NCI-H345 treated with DMSO at 0.1 percent for 48 hours (cell line): Measurements from ENCODE around the gene RMDN2.
"Not testable (repeated sequence)": the region's sequence is repeated elsewhere in the genome, so short reads cannot be mapped to it uniquely, and the experiment has no call there.

Source experiments
- DNase-seq: peaks from one replicate; lab custom pipeline; 2025; ENCODE audit not compliant: unreplicated experiment; lab: John Stamatoyannopoulos, UW

RMDN2 gene

DNA sequence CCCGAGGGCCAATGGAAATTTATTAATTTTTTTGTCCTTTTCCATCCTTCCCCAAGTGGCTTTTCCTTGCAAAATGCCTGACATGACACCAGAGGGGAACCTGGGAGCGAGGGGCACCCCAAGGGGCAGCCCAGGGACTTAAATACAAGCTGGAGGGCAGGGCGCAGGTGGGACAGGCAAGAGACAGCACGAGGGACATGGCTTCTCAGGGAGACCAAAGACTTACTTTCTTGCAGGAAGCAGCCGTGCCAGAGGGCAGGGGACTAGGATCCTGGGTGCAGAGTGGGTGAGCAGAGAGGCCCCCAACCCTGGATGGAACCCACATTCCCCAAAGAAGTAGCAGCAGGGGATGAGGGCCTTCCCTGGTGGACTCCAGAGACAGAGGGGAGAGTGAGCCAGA, 5.3 kb downstream of the RMDN2 start:
- DNase-seq = not testable (repeated sequence)

DNA sequence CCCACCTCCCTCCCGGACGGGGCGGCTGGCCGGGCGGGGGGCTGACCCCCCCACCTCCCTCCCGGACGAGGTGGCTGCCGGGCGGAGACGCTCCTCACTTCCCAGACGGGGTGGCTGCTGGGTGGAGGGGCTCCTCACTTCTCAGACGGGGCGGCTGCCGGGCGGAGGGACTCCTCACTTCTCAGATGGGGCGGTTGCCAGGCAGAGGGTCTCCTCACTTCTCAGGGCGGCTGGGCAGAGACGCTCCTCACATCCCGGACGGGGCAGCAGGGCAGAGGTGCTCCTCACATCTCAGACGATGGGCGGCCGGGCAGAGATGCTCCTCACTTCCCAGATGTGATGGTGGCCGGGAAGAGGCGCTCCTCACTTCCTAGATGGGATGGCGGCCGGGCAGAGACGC, 7.8 kb downstream of the RMDN2 start:
- not testable (repeated sequence) for DNase-seq

DNA sequence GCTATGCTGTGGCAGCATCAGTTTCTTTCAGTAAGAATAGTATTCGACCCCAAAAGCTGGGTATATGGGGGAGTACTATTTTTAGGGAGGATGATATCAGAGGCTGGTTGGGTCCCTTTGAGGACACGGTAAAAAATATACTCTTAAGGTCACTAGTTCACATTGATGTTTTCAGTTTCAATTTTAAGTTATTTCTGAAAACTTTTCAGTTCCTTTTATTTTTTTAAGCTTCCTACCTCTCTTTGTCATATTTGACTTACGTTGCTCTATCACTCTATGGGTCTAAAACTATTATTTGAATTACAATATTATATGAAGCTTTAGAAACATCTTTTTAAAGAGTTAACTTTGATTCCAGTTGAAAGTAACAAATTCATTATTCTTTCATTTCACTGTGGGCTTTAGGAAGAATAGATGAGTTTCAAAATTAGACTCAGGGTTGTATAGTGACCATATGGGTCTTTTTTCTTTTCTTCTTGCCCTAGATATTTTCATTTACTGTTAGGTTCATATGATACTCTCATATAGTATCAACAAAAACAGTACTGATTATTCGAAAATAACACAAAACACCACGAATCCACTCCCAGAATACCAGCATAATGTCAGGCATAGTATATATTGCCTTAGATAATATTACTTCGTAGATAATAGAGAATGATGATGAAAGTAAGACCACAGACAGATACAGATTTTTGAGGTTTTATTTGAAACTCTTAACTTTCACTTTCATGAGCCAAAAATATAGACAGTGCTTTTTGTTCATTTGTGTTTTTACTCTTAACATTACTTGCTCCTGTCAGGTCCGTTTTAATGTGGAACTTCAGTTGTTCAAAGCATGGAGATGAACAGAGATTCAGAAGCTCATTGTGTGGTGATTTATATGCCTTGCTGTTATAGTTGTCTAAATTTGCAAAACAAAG, 9.8 kb downstream of the RMDN2 start:
- no peak for DNase-seq

DNA sequence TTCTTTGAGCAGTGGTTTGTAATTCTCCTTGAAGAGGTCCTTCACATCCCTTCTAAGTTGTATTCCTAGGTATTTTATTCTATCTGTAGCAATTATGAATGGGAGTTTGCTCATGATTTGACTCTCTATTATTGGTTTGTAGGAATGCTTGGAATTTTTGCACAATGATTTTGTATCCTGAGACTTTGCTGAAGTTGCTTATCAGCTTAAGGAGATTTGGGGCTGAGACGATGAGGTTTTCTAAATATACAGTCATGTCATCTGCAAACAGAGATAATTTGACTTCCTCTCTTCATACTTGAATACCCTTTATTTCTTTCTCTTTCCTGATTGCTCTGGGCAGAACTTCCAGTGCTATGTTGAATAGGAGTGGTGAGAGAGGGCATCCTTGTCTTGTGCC, 12.5 kb downstream of the RMDN2 start:
- DNase-seq = not testable (repeated sequence)

DNA sequence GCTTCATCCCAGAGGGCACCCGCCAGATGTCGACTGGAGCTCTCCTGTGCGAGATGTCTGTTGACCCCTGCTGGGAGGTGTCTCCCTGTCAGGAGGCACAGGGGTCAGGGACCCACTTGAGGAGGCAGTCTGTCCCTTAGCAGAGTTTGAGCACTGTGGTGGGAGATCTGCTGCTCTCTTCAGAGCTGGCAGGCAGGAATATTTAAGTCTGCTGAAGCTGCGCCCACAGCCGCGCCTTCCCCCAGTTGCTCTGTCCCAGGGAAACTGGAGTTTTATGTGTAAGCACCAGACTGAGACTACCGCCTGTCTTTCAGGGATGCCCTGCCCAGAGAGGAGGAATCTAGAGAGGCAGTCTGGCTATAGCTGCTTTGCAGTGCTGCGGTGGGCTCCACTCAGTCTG, 16.2 kb downstream of the RMDN2 start:
- DNase-seq = not testable (repeated sequence)

DNA sequence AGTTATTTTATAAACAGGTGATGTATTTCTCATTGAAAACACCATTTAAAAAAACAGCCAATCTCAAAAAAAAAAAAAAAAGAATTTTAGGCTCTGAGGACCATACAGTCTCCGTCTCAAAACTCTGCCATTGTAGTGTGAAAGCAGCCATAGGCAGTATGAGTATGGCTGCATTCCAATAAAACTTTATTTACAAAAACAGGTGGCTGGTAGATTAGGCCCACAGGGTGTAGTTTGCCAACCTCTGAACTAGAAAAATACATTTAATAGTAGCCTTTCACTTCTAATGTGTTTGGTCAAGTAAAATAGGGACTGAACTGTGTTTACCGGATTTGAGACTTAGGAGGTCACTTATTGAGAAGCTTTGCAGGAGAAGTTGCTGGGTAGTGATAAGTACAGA, 19.2 kb downstream of the RMDN2 start:
- DNase-seq = no peak

DNA sequence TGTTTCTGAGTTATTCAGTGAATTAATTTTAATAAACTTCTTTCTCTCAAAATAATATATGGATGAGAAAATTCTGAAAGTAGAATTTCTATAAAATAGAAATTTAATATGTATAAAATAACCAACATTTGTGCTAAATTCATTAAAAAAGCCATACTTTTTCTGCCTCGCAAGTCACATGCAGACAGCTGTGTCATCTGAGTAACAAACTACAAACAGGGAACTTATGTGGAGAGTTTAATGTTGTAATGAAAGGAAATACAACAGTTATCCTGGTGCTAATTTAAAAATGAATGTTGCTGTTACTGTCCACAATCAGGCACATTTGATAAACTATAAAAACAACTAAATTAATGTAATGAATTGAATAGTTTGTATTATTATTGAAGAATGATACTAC, 22.2 kb downstream of the RMDN2 start:
- no peak for DNase-seq

DNA sequence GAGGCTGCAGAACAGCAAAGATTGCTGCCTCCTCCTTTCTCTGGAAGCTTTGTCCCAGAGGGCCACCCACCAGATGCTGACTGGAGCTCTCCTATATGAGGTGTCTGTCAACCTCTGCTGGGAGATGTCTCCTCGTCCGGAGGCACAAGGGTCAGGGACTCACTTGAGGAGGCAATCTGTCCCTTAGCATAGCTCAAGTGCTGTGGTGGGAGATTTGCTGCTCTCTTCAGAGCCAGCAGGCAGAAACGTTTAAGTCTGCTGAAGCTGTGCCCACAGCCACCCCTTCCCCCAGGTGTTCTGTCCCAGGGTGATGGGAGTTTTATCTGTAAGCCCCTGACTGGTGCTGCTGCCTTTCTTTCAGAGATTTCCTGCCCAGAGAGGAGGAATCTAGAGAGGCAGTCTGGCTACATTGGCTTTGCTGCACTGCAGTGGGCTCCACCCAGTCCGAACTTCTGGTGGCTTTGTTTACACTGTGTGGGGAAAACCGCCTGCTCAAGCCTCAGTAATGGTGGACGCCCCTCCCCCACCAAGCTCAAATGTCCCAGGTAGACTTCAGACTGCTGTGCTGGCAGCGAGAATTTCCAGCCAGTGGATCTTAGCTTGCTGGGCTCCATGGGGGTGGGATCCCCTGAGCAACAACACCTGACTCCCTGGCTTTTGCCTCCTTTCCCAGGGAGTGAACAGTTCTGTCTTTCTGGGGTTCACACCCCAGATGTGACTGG, 37.1 kb downstream of the RMDN2 start:
- DNase-seq = not testable (repeated sequence)

DNA sequence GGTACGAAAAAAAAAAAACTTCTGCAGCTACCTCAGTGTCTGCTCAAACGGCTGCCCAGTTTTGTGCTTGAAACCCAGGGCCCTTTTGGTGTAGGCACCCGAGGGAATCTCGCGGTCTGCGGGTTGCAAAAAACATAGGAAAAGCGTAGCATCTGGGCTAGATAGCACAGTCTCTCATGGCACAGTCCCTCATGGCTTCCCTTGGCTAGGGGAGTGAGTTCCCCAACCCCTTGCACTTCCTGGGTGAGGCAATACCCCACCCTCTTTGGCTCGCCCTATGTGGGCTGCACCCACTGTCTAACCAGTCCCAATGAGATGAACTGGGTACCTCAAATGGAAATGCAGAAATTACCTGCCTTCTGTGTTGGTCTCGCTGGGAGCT, 37.6 kb downstream of the RMDN2 start:
- not testable (repeated sequence) for DNase-seq

DNA sequence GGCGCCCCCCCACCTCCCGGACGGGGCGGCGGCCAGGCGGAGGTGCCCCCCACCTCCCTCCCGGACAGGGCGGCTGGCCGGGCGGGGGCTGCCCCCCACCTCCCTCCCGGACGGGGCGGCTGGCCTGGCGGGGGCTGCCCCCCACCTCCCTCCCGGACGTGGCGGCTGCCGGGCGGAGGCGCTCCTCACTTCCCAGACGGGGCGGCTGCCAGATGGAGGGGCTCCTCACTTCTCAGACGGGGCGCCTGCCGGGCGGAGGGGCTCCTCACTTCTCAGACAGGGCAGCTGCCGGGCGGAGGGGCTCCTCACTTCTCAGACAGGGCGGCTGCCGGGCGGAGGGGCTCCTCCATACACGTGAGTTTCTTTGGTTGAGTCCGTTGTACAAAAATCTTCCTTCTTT, 38.8 kb downstream of the RMDN2 start:
- DNase-seq = not testable (repeated sequence)

DNA sequence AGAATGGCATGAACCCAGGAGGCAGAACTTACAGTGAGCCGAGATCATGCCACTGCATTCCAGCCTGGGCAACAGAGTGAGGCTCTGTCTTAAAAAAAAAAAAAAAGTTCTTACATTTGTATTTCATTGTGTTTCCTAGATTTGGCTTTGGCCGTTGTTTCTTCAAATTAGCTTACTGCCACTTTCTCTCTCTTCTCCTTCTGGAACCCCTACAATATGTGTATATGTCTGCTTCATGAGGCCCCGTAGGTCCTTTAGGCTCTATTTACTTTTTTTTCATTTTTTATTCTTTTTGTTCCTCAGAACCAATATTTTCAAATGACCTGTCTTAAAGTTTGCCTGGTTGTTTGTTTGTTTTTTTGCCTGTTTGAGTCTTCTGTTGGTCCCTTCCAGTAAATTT, 41.2 kb downstream of the RMDN2 start:
- no peak for DNase-seq

DNA sequence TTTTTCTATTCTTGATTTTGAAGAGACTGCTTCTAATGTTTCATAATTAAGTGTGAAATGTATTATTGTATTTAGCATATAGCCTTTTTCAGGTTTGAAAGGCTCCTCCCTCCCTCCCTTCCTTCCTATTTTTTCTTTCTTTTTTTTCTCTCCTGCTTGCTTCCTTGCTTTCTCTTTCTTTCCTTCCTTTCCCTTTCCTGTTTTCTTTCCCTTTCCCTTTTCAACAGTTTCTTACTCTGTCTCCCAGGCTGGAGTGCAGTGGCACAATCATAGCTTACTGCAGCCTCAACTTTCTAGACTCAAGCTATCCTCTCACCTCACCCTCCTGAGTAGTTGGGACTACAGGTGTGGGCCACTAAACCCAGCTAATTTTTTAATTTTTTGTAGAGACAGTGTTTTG, 44.6 kb downstream of the RMDN2 start:
- DNase-seq = no peak

DNA sequence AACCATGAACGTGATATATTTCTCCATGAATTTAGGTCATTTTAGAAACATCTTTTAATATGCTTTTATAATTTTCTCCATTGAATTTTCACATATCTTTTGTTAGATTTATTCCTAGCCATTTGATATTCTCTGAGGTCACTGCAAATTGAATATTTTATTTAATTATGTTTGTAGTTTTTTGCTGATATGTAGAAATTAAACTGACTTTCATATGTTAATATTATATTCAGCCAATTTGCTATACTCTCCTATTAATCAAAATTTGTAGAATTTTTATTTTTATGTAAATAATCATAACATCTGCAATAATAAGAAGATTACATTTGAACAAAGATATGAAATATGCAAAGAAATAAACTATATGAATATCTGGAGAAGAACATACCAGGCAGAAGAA, 46.9 kb downstream of the RMDN2 start:
- DNase-seq = no peak

DNA sequence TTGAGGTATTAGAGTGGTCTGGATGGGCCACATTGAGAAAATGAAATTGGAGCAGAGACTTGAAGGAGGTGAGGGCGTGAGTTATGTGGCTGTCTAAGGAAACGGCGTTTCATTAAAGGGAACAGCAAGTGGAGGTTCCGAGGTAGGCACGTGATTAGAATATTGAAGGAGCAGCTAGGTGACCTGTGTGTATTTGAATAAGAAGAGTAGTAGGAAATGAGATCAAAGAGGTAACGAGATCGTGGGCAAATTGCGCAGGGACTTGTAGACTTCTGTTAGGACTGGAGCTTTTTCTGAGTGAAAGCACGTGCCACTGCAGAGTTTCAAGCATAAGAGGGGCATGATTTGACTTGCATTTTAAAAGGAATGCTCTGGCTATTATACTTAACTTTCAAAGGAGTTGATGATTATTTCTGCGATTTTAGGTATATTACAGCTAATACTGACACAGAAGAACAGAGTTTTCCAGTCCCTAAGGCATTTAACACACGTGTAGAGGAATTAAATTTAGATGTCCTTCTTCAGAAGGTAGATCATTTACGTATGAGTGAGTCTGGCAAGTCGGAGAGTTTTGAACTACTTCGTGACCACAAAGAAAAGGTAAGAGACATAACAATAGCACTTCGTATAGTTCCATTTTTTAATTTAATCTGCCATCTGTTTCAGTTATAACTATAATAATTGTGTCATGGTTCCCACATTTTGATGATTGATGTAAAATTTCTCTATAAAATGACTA, 48.7 kb downstream of the RMDN2 start:
- no peak for DNase-seq

DNA sequence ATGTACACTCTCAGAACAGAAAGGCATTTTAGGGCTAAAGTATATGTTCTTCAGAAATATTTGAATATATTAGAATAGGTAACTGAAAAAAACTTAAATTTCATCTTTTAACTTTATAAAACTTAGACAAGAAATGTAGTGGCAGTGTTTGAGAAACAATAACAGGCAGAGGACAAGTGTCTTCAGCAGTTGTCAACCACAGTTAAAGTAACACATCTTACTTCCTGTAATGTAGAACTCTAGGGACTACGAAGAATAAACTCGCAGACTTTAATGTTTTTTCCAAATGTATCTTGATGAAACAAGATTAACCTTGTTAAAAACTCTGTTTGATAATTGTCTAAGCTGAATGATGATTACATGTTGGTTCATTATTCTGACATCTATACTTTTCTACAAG, 50.7 kb downstream of the RMDN2 start:
- no peak for DNase-seq

DNA sequence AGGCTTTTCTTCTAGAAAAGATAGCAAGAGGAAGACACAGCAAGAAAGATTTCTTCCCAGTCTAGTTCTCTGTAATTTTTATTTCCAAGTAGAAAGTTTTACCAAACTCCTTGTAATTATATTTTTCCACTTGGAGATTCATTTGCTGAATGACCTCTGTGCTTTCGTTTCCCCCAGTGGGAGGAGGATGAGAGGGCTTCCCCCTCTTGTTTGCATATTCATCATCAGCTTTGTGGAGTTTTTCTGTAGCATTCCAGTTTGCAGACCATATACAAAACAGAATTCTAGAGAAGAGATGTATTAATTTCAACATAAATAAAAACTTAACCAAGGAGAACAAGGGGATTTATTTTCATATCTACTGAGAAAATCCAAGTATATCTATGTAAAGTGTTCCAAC, 51.3 kb downstream of the RMDN2 start:
- DNase-seq = no peak

DNA sequence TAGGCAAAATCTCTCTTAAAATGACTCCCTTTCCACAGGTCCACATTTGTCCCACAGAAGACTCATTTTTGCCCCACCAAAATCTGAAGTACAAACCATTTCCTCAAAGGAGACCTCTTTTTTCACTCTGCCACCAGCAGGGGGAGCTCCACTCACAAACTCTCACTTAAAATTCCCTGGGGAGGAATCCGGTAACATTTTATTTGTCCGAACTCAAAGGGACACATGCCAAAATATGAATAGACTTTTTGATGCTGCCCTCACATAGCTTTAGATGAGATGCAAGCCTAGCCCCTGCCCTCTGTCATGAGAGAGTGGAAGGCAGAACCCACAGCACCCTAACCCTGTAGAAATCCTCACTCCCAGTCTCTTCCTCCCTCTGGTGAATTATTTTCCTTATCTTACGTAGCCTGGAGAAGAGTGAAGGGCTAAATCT, 57.1 kb downstream of the RMDN2 start:
- peak; percentile 74 for DNase-seq

DNA sequence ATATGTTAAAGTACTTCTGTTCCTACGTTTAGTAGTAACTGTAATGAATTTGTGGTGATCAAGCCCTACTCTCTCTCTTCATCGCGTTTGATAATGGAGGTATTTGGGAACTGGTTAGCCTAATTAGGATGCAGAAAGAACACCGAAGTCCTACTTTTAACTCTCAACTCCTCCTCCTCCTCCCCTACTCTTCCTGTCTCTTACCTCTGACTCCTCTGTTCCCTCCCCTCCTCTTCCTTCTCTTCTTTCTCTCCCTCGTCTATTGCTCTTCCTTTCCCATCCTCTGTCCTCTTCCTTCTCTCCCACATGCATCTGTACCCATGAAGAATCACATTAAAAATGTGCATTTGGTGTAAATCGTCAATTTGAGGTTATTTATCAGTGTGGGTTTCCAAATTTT, 57.8 kb downstream of the RMDN2 start:
- DNase-seq = no peak

DNA sequence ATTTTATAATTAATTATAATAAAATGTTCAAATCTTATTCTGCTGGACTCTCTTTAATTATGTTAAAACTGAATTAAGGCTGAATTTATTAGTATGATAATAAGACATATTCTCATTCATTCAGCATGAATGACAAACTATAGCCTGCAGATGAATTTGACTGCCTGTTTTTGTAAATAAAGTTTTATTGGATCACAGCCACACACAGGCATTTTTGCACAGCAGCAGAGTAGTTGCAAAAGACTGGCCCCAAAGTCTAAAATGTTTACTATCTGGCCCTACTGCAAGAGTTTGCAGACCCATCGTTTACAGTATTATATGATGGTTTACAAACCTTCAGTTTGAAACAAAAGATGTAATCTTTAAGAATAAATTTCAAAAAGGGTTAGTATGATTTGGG, 58.6 kb downstream of the RMDN2 start:
- DNase-seq = no peak

DNA sequence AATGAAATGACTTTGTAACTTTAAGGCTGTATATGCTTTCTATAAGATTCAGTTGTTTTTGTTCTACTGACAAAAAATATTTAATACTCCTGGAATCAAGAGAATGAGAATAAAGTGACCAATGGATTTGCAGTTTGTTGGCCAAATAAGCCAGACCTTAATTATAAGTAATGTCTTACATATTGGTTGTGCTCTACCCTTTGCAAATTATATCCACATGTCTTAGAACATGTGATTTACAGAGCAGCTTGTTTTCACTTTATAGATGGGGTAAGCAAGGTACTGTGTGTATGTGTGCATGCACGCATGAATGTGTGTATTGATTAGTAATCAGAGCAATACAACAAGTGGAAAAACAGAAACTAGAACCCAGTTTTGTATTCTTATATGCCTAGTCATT, 59.1 kb downstream of the RMDN2 start:
- DNase-seq = no peak

DNA sequence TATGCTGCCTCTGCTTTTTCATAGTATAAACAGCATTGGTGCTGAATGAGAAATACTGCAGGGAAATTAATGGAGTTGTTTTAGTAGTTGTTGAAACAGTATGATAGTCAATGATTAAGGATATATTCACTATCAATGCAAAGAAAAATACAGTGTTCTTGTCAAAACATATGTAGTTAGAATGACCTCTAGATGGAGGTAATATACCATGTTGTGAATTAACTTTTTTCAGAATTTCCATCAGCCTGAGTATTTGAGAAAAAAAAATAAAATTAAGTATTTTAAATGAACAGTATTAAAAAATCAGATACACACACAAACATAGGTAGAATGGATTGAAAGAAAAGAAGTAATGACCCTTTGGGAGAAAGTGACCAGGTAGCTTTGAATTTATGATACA, 59.5 kb downstream of the RMDN2 start:
- no peak for DNase-seq

DNA sequence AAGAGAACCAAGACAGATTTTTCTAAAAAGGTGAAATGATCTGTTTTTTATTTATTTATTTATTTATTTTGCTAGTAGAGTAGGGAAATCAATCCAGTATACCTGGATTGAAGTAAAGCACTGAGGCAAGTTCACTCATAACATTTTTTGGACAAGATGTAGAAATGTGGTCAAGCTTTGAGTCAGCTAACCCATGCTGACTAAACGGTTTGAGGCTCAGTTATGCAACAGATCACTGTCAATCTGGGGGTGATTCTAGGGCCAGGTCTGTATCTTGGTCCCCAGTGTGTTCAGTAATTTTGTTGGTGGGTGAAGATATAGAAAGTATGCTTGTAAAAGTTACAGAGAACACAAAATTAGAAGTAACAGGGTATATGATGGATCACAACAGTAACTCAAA, 60.2 kb downstream of the RMDN2 start:
- DNase-seq = no peak
